ENCODE measurements around the gene EDEM1. TPM values are rescaled to one million over a fixed set of nuclear protein-coding genes. Genes with fewer than 3 reads are reported as not detected.

EDEM1 gene
- total RNA-seq (2013; cell fraction: nucleolus; rRNA removed): 223 and 263 TPM in 2 replicates
- 52.6 and 56.0 TPM in 2 replicates for total RNA-seq (2014; rRNA removed)
- 57.5 and 60.6 TPM in 2 replicates for total RNA-seq (2014; rRNA removed; fragmentation: Illumina TruSeq; extraction: Trizol)
- 129 and 138 TPM in 2 replicates for total RNA-seq (2021)
- polyA plus RNA-seq (2011; ENCODE audit: low read depth): 49.4 TPM
- polyA plus RNA-seq (2011; rRNA removed): 104 and 139 TPM in 2 replicates
- polyA plus RNA-seq (2011; cell fraction: cytosol; rRNA removed): 52.9 and 58.1 TPM in 2 replicates
- 65.4 and 94.5 TPM in 2 replicates for polyA plus RNA-seq (2011; cell fraction: nucleus; rRNA removed)
- polyA plus RNA-seq (2012): 59.5 and 72.2 TPM in 2 replicates
- polyA plus RNA-seq (2014; fragmentation: Illumina TruSeq; extraction: Trizol): 57.5 and 75.9 TPM in 2 replicates
- 10 to 100 TPM; 18.9 to 48.0 TPM for polyA plus RNA-seq (2014; fragmentation: Nextera tagmentation; extraction: Ambion mirVana)
- polyA plus RNA-seq (2014; rRNA removed): 61.3 and 73.8 TPM in 2 replicates
- polyA plus RNA-seq (2016; fragmentation: Nextera tagmentation; extraction: Ambion mirVana): 10 to 100 TPM; 56.2 to 60.1 TPM
- 124 and 134 TPM in 2 replicates for polyA minus RNA-seq (2011; rRNA and poly(A)+ RNA removed)
- 54.6 and 64.8 TPM in 2 replicates for polyA minus RNA-seq (2011; cell fraction: cytosol; rRNA and poly(A)+ RNA removed)
- 49.6 and 62.2 TPM in 2 replicates for polyA minus RNA-seq (2011; cell fraction: nucleus; rRNA and poly(A)+ RNA removed)
- Bru-seq, nascent RNA: percentile 99 among the genes with signal in this experiment
- percentile 99 among the genes with signal in this experiment for BruChase-seq, experiment 1, labeled RNA remaining after a 6-hour chase
- percentile 99 among the genes with signal in this experiment for BruChase-seq, experiment 2, labeled RNA remaining after a 2-hour chase
- long read RNA-seq, experiment 1, full-length matches to known transcripts: 2 of 43 reads
- long read RNA-seq, experiment 1, partial matches to known transcripts: 0 of 43 reads
- long read RNA-seq, experiment 1, other reads (novel, unspliced or antisense): 41 of 43 reads
- long read RNA-seq, experiment 2, full-length matches to known transcripts: 1 of 36 reads
- long read RNA-seq, experiment 2, partial matches to known transcripts: 2 of 36 reads
- long read RNA-seq, experiment 2, other reads (novel, unspliced or antisense): 33 of 36 reads

- ATAC-seq: peak; percentile 82
- no peaks in the 10 kb centered on the region for H3K36me3 ChIP-seq (ENCODE audit: control insufficient read depth in 2 of 2, insufficient read depth in 2 of 2, low read length in 1 of 2)
- in situ Hi-C loops (cut with MboI): no loop called here
- TF ChIP-seq ATF2 (IDR thresholded peaks at IDR 0.05; ENCODE audit: low read length): no peak
- peak; percentile 85 for TF ChIP-seq NFYB (IDR thresholded peaks at IDR 0.05; ENCODE audit: insufficient read depth, low read depth, low read length)
- TF ChIP-seq NBN (IDR thresholded peaks at IDR 0.05): peak; percentile 26; the same call in 1 of the 2 replicates
- peak; percentile 57 for TF ChIP-seq NR2F1 (conservative IDR thresholded peaks at IDR 0.05)
- no peak for TF ChIP-seq TCF7 (IDR thresholded peaks at IDR 0.05; ENCODE audit: borderline replicate concordance)
- 0 out of 2 replicates have a peak, but pooled peaks have one; percentile 32 for TF ChIP-seq SIN3A (IDR thresholded peaks at IDR 0.05; ENCODE audit: low read depth, low read length)
- TF ChIP-seq SIX5 (IDR thresholded peaks at IDR 0.05; ENCODE audit: low read depth, low read length, severe bottlenecking): no peak
- TF ChIP-seq, protein P1, sequence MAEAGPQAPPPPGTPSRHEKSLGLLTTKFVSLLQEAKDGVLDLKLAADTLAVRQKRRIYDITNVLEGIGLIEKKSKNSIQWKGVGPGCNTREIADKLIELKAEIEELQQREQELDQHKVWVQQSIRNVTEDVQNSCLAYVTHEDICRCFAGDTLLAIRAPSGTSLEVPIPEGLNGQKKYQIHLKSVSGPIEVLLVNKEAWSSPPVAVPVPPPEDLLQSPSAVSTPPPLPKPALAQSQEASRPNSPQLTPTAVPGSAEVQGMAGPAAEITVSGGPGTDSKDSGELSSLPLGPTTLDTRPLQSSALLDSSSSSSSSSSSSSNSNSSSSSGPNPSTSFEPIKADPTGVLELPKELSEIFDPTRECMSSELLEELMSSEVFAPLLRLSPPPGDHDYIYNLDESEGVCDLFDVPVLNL (IDR thresholded peaks at IDR 0.05; ENCODE audit: low read depth, low read length): no peak
- peak in 1 of 2 experiments; percentile 50; a peak in 1 of 4 replicates for TF ChIP-seq BHLHE40 (IDR thresholded peaks at IDR 0.05; ENCODE audit: borderline replicate concordance in 1 of 2, low read depth in 2 of 2, low read length in 1 of 2)
- TF ChIP-seq, protein P2, sequence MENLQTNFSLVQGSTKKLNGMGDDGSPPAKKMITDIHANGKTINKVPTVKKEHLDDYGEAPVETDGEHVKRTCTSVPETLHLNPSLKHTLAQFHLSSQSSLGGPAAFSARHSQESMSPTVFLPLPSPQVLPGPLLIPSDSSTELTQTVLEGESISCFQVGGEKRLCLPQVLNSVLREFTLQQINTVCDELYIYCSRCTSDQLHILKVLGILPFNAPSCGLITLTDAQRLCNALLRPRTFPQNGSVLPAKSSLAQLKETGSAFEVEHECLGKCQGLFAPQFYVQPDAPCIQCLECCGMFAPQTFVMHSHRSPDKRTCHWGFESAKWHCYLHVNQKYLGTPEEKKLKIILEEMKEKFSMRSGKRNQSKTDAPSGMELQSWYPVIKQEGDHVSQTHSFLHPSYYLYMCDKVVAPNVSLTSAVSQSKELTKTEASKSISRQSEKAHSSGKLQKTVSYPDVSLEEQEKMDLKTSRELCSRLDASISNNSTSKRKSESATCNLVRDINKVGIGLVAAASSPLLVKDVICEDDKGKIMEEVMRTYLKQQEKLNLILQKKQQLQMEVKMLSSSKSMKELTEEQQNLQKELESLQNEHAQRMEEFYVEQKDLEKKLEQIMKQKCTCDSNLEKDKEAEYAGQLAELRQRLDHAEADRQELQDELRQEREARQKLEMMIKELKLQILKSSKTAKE (IDR thresholded peaks at IDR 0.05; ENCODE audit: low read depth, poor library complexity, severe bottlenecking): no peak
- no peak for TF ChIP-seq ATF7 (IDR thresholded peaks at IDR 0.05; ENCODE audit: low read depth)
- peak in 1 of 2 experiments; percentile 94; a peak in 2 of 3 replicates for TF ChIP-seq EGR1 (IDR thresholded peaks at IDR 0.05; ENCODE audit: borderline replicate concordance in 1 of 2, low read depth in 2 of 2, low read length in 2 of 2)
- TF ChIP-seq BCL11A (IDR thresholded peaks at IDR 0.05; ENCODE audit: low read depth, low read length): no peak
- peak; percentile 78 for TF ChIP-seq POLR2A (IDR thresholded peaks at IDR 0.05; ENCODE audit: low read depth, low read length)
Observed at GRCh38 chr3:5187156-5187919, at the start of gene EDEM1. Gene EDEM1 (plus strand): TSS chr3:5187707. CDS start chr3:5187806, 99 bp downstream.

More at GRCh38 chr3:5187156-5187919, at the start of gene EDEM1:
- DNase-seq (ENCODE audit: low read depth, low spot score) (peak; percentile 76), FAIRE-seq (no peak)
- intact Hi-C loops (cut with micrococcal nuclease; ENCODE audit: unreplicated experiment): loop anchor here (2.0 to 5.0 kb wide), 3 partner anchors 47 to 430 kb away; partner anchors contain the start of gene BHLHE40
- H3K79me2 ChIP-seq (ENCODE audit: control insufficient read depth, insufficient read depth, low read length): peaks cover 64% of the 10 kb centered on the region
- peak within 1 kb of the TSS; percentile 81 for H3K4me2 ChIP-seq (ENCODE audit: control insufficient read depth, insufficient read depth)
- no TSS peak for BruUV-seq (replicated peaks)
- ChIA-PET RAD21 (ENCODE audit: unreplicated experiment) (interaction anchor here (0.9 to 4.0 kb wide), 9 partner anchors 9 to 435 kb away, joined by 3 to 45 read pairs (median 11); no protein-coding TSS in a partner anchor), CTCF (interaction anchor here (1.6 to 18.8 kb wide), 4 partner anchors 8 to 203 kb away, joined by 3 to 163 read pairs (median 33); no protein-coding TSS in a partner anchor), SMC1A (ENCODE audit: uncharacterized antibody, unreplicated experiment) (interaction anchor here (0.9 to 20.1 kb wide), 8 partner anchors 8 to 65 kb away, joined by 3 to 284 read pairs (median 18); partner anchors contain the start of gene ARL8B), POLR2A (interaction anchor here (0.5 to 5.5 kb wide), 11 partner anchors 10 to 694 kb away, joined by 3 to 68 read pairs (median 7); partner anchors contain the start of gene ITPR1)
- peaks cover 29% of the 10 kb centered on the region for H3K4me1 ChIP-seq (ENCODE audit: control insufficient read depth, insufficient read depth, low read length)
- peak within 1 kb of the TSS; percentile 81 for H3K9ac ChIP-seq (ENCODE audit: control insufficient read depth, insufficient read depth, low read length)
- no peaks in the 10 kb centered on the region for H3K9me3 ChIP-seq (replicated peaks; ENCODE audit: control insufficient read depth, insufficient read depth, low read length)
- no peaks in the 10 kb centered on the region for H4K20me1 ChIP-seq (ENCODE audit: control insufficient read depth, insufficient read depth)
- peak within 1 kb of the TSS; percentile 88 for H3K4me3 ChIP-seq
- under 1% methylated on average over 66 of the region's 78 CpGs for WGBS (ENCODE audit: insufficient coverage, insufficient replicate concordance, low lambda C conversion rate, missing lambda C conversion rate)
- H2AFZ ChIP-seq (ENCODE audit: control insufficient read depth, low read depth, low read length): peak within 1 kb of the TSS; percentile 13
- peak within 1 kb of the TSS; percentile 96 for H3K27ac ChIP-seq (ENCODE audit: control insufficient read depth, insufficient read depth)
- no peaks in the 10 kb centered on the region for H3K27me3 ChIP-seq (replicated peaks in 1 of 2; ENCODE audit: control insufficient read depth in 2 of 2, insufficient read depth in 2 of 2, low read length in 1 of 2)

Measured in GM12878 (cell line).